HepG2 (cell line): ENCODE results near the gene LHX3. TPM values are rescaled to one million over a fixed set of nuclear protein-coding genes. Genes with fewer than 3 reads are reported as not detected.
A peak's percentile ranks its signal among the peaks of the same experiment; 100 is the strongest.

ENCODE experiments used
- BHLHE40 ChIP-seq: IDR thresholded peaks from 2 replicates; pipeline ENCODE4 v1.6.1; 2011; ENCODE audit warnings: low read length, improper control_type of control experiment
- DR1 ChIP-seq: sonication (generic); formaldehyde crosslinking; IDR thresholded peaks from 2 replicates; pipeline ENCODE4 v1.8.0; 2021; ENCODE audit warnings: mild to moderate bottlenecking, missing genetic modification reagents, inconsistent platforms
- FOXO1 ChIP-seq: sonication (generic); formaldehyde crosslinking; IDR thresholded peaks from 2 replicates; pipeline ENCODE4 v1.4.0; 2020; ENCODE audit warnings: missing genetic modification reagents
- GTF2F1 ChIP-seq: fragments of 150-350 bp; IDR thresholded peaks from 2 replicates; pipeline ENCODE4 v1.6.1; 2014; ENCODE audit warnings: low read length
- HDAC1 ChIP-seq: sonication (generic); formaldehyde crosslinking; IDR thresholded peaks from 2 replicates; pipeline ENCODE4 v1.5.1; 2020; ENCODE audit warnings: mild to moderate bottlenecking, missing genetic modification reagents
- HOXD1 ChIP-seq: sonication (generic); formaldehyde crosslinking; IDR thresholded peaks from 2 replicates; pipeline ENCODE4 v1.5.0; 2020; ENCODE audit warnings: missing genetic modification reagents
- IRF2 ChIP-seq: IDR thresholded peaks from 2 replicates; pipeline ENCODE4 v1.6.1; 2018; ENCODE audit warnings: missing genetic modification reagents, missing compliant biosample characterization
- MBNL3 ChIP-seq: fragments of 250-450 bp; sonication (Bioruptor Pico); conservative IDR thresholded peaks from 2 replicates; pipeline ENCODE4 v1.8.0; 2022; ENCODE audit warnings: mild to moderate bottlenecking, inconsistent platforms
- MTF2 ChIP-seq: sonication (generic); formaldehyde crosslinking; IDR thresholded peaks from 2 replicates; pipeline ENCODE4 v1.5.0; 2020; ENCODE audit warnings: missing genetic modification reagents, borderline replicate concordance
- TEAD3 ChIP-seq: optimal IDR thresholded peaks from 2 replicates; pipeline ENCODE3; 2016; ENCODE audit warnings: borderline replicate concordance
- XBP1 ChIP-seq: sonication (generic); formaldehyde crosslinking; IDR thresholded peaks from 2 replicates; pipeline ENCODE4 v1.5.0; 2020; ENCODE audit warnings: missing genetic modification reagents
- ZBTB8A ChIP-seq: sonication (generic); formaldehyde crosslinking; IDR thresholded peaks from 2 replicates; pipeline ENCODE4 v1.4.0; 2020; ENCODE audit warnings: mild to moderate bottlenecking, low read depth, missing genetic modification reagents, borderline replicate concordance
- ZFP1 ChIP-seq: IDR thresholded peaks from 2 replicates; pipeline ENCODE4 v1.6.1; 2016
- ZFX ChIP-seq: sonication (generic); formaldehyde crosslinking; IDR thresholded peaks from 2 replicates; pipeline ENCODE4 v1.4.0; 2020; ENCODE audit warnings: mild to moderate bottlenecking, low read depth, missing genetic modification reagents, moderate library complexity
- ZMYM2 ChIP-seq: sonication (generic); formaldehyde crosslinking; IDR thresholded peaks from 2 replicates; pipeline ENCODE4 v1.8.0; 2022; ENCODE audit warnings: mild to moderate bottlenecking, missing genetic modification reagents
- ZNF160 ChIP-seq: sonication (generic); formaldehyde crosslinking; IDR thresholded peaks from 2 replicates; pipeline ENCODE4 v1.8.0; 2022; ENCODE audit warnings: mild to moderate bottlenecking, inconsistent platforms, missing genetic modification reagents
- ZNF232 ChIP-seq: sonication (generic); formaldehyde crosslinking; IDR thresholded peaks from 2 replicates; pipeline ENCODE4 v1.4.0; 2020; ENCODE audit warnings: missing genetic modification reagents, borderline replicate concordance
- ZNF501 ChIP-seq: sonication (generic); formaldehyde crosslinking; IDR thresholded peaks from 2 replicates; pipeline ENCODE4 v1.5.1; 2020; ENCODE audit warnings: mild to moderate bottlenecking, moderate library complexity, missing genetic modification reagents
- ZNF839 ChIP-seq: sonication (generic); formaldehyde crosslinking; IDR thresholded peaks from 2 replicates; pipeline ENCODE4 v1.4.0; 2020; ENCODE audit warnings: missing genetic modification reagents, mild to moderate bottlenecking, borderline replicate concordance
- ZSCAN9 ChIP-seq: IDR thresholded peaks from 2 replicates; pipeline ENCODE4 v1.6.1; 2016; ENCODE audit warnings: borderline replicate concordance
- polyA plus RNA-seq, 8 experiments: library from polyadenylated mRNA; depleted of rRNA in 3 of 8; stranded (reverse) in 7 of 8; unstranded in 1 of 8; fragments of >200 nt; fragmentation: Illumina TruSeq in 4 of 8; extraction: Trizol in 4 of 8; gene quantifications; 2 replicates each; pipeline versions ENCODE4 v1.2.1 to v1.2.3, GENCODE V29; 2011 to 2016; ENCODE audit warnings: low read depth in 4 of 8, missing spikeins in 1 of 8, mixed read lengths in 1 of 8; ENCODE audit not compliant: insufficient read depth in 1 of 8
- total RNA-seq, 5 experiments: library from RNA; depleted of rRNA; stranded (reverse); fragments of >200 nt; fragmentation: Illumina TruSeq; extraction: Trizol; gene quantifications; 2 replicates each; pipeline ENCODE4 v1.2.3, GENCODE V29; 2016; ENCODE audit warnings: low read depth in 1 of 5
- TF ChIP-seq, protein P1 (sequence below): sonication (generic); formaldehyde crosslinking; IDR thresholded peaks from 2 replicates; pipeline ENCODE4 v1.5.1; 2020; ENCODE audit warnings: mild to moderate bottlenecking, missing genetic modification reagents, moderate library complexity
- TF ChIP-seq, protein P2 (sequence below): IDR thresholded peaks from 2 replicates; pipeline ENCODE4 v1.6.1; 2016; ENCODE audit warnings: low read depth, missing genetic modification reagents, missing compliant biosample characterization

Gene LHX3
- total and polyA plus RNA-seq, 2 of the 13 experiments (the other 11 are each of a cell fraction or from before 2014, with no cell fraction given), result not detected

DNA sequence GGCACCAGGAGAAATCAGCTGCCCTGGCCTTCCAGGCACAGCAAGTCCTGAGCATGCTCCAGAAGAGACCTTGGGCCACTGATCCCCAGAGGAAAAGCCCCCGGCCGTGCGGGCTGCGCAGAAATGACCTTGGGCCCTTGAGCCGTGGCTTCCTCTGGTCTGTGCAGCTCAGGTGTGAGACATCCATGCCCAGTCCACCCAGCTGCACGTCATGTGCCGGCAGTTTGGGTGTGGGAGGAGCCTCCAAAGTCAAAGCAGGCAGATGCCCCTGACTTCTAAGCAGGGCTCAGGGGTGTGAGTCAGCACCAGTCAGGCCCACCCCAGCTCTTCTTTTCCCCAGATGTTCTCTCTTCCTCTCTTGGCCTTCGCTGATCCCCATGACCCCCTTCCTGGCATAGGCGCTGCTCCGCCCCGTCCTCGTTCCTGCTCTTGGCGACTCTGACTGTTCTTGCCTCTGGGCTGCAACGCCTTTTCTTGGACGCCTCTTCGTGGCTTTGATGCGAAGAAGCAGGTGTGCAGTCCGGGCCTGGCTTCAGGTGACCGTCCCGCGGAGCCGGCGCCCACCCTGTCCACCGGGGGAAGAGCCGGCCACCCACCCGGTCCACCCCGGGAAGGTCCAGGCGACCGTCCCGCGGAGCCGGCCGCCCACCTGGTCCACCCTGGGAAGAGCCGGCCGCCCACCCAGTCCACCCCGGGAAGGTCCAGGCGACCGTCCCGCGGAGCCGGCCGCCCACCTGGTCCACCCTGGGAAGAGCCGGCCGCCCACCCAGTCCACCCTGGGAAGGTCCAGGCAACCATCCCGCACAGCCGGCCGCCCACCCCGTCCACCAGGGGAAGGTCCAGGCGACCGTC is 46.6 kb upstream of the LHX3 start (continued):
- TF ChIP-seq, protein P1, sequence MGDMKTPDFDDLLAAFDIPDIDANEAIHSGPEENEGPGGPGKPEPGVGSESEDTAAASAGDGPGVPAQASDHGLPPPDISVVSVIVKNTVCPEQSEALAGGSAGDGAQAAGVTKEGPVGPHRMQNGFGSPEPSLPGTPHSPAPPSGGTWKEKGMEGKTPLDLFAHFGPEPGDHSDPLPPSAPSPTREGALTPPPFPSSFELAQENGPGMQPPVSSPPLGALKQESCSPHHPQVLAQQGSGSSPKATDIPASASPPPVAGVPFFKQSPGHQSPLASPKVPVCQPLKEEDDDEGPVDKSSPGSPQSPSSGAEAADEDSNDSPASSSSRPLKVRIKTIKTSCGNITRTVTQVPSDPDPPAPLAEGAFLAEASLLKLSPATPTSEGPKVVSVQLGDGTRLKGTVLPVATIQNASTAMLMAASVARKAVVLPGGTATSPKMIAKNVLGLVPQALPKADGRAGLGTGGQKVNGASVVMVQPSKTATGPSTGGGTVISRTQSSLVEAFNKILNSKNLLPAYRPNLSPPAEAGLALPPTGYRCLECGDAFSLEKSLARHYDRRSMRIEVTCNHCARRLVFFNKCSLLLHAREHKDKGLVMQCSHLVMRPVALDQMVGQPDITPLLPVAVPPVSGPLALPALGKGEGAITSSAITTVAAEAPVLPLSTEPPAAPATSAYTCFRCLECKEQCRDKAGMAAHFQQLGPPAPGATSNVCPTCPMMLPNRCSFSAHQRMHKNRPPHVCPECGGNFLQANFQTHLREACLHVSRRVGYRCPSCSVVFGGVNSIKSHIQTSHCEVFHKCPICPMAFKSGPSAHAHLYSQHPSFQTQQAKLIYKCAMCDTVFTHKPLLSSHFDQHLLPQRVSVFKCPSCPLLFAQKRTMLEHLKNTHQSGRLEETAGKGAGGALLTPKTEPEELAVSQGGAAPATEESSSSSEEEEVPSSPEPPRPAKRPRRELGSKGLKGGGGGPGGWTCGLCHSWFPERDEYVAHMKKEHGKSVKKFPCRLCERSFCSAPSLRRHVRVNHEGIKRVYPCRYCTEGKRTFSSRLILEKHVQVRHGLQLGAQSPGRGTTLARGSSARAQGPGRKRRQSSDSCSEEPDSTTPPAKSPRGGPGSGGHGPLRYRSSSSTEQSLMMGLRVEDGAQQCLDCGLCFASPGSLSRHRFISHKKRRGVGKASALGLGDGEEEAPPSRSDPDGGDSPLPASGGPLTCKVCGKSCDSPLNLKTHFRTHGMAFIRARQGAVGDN (CRISPR knock-in tag), result peak; percentile 83
- TF ChIP-seq, protein P2, sequence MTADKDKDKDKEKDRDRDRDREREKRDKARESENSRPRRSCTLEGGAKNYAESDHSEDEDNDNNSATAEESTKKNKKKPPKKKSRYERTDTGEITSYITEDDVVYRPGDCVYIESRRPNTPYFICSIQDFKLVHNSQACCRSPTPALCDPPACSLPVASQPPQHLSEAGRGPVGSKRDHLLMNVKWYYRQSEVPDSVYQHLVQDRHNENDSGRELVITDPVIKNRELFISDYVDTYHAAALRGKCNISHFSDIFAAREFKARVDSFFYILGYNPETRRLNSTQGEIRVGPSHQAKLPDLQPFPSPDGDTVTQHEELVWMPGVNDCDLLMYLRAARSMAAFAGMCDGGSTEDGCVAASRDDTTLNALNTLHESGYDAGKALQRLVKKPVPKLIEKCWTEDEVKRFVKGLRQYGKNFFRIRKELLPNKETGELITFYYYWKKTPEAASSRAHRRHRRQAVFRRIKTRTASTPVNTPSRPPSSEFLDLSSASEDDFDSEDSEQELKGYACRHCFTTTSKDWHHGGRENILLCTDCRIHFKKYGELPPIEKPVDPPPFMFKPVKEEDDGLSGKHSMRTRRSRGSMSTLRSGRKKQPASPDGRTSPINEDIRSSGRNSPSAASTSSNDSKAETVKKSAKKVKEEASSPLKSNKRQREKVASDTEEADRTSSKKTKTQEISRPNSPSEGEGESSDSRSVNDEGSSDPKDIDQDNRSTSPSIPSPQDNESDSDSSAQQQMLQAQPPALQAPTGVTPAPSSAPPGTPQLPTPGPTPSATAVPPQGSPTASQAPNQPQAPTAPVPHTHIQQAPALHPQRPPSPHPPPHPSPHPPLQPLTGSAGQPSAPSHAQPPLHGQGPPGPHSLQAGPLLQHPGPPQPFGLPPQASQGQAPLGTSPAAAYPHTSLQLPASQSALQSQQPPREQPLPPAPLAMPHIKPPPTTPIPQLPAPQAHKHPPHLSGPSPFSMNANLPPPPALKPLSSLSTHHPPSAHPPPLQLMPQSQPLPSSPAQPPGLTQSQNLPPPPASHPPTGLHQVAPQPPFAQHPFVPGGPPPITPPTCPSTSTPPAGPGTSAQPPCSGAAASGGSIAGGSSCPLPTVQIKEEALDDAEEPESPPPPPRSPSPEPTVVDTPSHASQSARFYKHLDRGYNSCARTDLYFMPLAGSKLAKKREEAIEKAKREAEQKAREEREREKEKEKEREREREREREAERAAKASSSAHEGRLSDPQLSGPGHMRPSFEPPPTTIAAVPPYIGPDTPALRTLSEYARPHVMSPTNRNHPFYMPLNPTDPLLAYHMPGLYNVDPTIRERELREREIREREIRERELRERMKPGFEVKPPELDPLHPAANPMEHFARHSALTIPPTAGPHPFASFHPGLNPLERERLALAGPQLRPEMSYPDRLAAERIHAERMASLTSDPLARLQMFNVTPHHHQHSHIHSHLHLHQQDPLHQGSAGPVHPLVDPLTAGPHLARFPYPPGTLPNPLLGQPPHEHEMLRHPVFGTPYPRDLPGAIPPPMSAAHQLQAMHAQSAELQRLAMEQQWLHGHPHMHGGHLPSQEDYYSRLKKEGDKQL (CRISPR knock-in tag), result no peak
- TF ChIP-seq FOXO1 (CRISPR knock-in tag), result no peak
- no peak for TF ChIP-seq HOXD1 (CRISPR knock-in tag)
- TF ChIP-seq MBNL3 (CRISPR knock-in tag), result no peak
- no peak for TF ChIP-seq ZNF839 (CRISPR knock-in tag)
- no peak for TF ChIP-seq ZNF160 (CRISPR knock-in tag)
- TF ChIP-seq HDAC1, result peak; percentile 67; the same call in 1 of the 2 replicates
- TF ChIP-seq ZMYM2 (CRISPR knock-in tag), result no peak
- no peak for TF ChIP-seq ZFP1 (CRISPR knock-in tag)
- TF ChIP-seq IRF2, result no peak
- TF ChIP-seq DR1 (CRISPR knock-in tag), result no peak
- 0 out of 2 replicates have a peak, but pooled peaks have one; percentile 36 for TF ChIP-seq BHLHE40
- no peak for TF ChIP-seq ZSCAN9
- 0 out of 2 replicates have a peak, but pooled peaks have one; percentile 26 for TF ChIP-seq ZNF501 (CRISPR knock-in tag)
- 0 out of 2 replicates have a peak, but pooled peaks have one; percentile 50 for TF ChIP-seq ZNF232
- no peak for TF ChIP-seq XBP1 (CRISPR knock-in tag)
- TF ChIP-seq GTF2F1, result no peak
- peak; percentile 42; the same call in 1 of the 2 replicates for TF ChIP-seq ZFX (CRISPR knock-in tag)
- peak; percentile 13 for TF ChIP-seq TEAD3 (CRISPR knock-in tag)
- TF ChIP-seq ZBTB8A, result no peak
- no peak for TF ChIP-seq MTF2 (CRISPR knock-in tag)
